ENCODE measurements around the gene HMOX1. TPM values are rescaled to one million over a fixed set of nuclear protein-coding genes. Genes with fewer than 3 reads are reported as not detected.

HMOX1 gene
- polyA plus RNA-seq, 1 donor (not counting 4 experiments of a cell fraction or from before 2014, with no cell fraction given): 1.5 TPM

GRCh38 chr22:35384975-35385588 is 4.2 kb downstream of the HMOX1 start:
- dilution Hi-C loops (cut with MboI; ENCODE audit: extremely low pct_ligation_motif_present, low sequenced_read_pairs): no loop called here
- DNase-seq (ENCODE audit: low read depth, low spot score): no peak
- H3K27ac ChIP-seq (ENCODE audit: control insufficient read depth, insufficient read depth, low read length): no peak overlapping the region

DNA sequence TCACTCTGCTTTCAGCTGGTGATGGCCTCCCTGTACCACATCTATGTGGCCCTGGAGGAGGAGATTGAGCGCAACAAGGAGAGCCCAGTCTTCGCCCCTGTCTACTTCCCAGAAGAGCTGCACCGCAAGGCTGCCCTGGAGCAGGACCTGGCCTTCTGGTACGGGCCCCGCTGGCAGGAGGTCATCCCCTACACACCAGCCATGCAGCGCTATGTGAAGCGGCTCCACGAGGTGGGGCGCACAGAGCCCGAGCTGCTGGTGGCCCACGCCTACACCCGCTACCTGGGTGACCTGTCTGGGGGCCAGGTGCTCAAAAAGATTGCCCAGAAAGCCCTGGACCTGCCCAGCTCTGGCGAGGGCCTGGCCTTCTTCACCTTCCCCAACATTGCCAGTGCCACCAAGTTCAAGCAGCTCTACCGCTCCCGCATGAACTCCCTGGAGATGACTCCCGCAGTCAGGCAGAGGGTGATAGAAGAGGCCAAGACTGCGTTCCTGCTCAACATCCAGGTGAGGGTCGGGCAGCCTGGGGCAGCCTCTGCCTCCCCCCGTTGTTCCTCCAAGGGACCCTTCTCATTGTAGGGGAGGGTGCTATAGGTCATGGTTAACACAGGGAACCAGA is 5.9 kb downstream of the HMOX1 start:
- no peaks in the 10 kb centered on the region for H3K79me2 ChIP-seq (ENCODE audit: control insufficient read depth, insufficient read depth, low read length)
- no peak overlapping the region for H3K4me2 ChIP-seq (ENCODE audit: control insufficient read depth, extremely low read depth, insufficient read depth, low read depth, low read length)
- H3K4me1 ChIP-seq (ENCODE audit: control insufficient read depth, extremely low read depth, insufficient read depth, low read length): no peaks in the 10 kb centered on the region
- dilution Hi-C loops (cut with MboI; ENCODE audit: extremely low pct_ligation_motif_present, low sequenced_read_pairs): no loop called here
- DNase-seq (ENCODE audit: low read depth, low spot score): no peak
- no peak overlapping the region for H3K27ac ChIP-seq (ENCODE audit: control insufficient read depth, insufficient read depth, low read length)
- no peak for FAIRE-seq
- H3K9me1 ChIP-seq (ENCODE audit: control insufficient read depth, extremely low read depth, insufficient read depth, low read length): no peaks in the 10 kb centered on the region
- no peak overlapping the region for H2AFZ ChIP-seq (ENCODE audit: control insufficient read depth, low read length)
- peaks cover 0 to 18% of the 10 kb centered on the region in 2 experiments for H3K36me3 ChIP-seq (ENCODE audit: control insufficient read depth in 2 of 2, extremely low read depth in 1 of 2, insufficient read depth in 2 of 2, low read length in 2 of 2)
- H4K20me1 ChIP-seq (ENCODE audit: control insufficient read depth, extremely low read depth, insufficient read depth, low read length): no peaks in the 10 kb centered on the region
- H3K4me3 ChIP-seq (ENCODE audit: control insufficient read depth in 2 of 3, extremely low read depth in 1 of 3, insufficient read depth in 2 of 3, low read depth in 1 of 3, low read length in 3 of 3): no peak overlapping the region
- H3K9me3 ChIP-seq (ENCODE audit: control insufficient read depth, low read depth, low read length): no peaks in the 10 kb centered on the region
- no peaks in the 10 kb centered on the region for H3K27me3 ChIP-seq (ENCODE audit: control insufficient read depth, extremely low read depth, insufficient read depth, low read length)
- H3K9ac ChIP-seq (ENCODE audit: control insufficient read depth, extremely low read depth, insufficient read depth, low read length): no peak overlapping the region
- TF ChIP-seq CTCF (optimal IDR thresholded peaks at IDR 0.05 in 1 of 3, IDR thresholded peaks at IDR 0.05 in 1 of 3, conservative IDR thresholded peaks at IDR 0.05 in 1 of 3; ENCODE audit: extremely low read depth in 1 of 3, insufficient read depth in 2 of 3, low read length in 3 of 3) (no peak), EZH2 (IDR thresholded peaks at IDR 0.05; ENCODE audit: low read length) (no peak)

More at GRCh38 chr22:35384975-35385588, 4.2 kb downstream of the HMOX1 start:
- no peak for FAIRE-seq
- H3K4me1 ChIP-seq (ENCODE audit: control insufficient read depth, extremely low read depth, insufficient read depth, low read length): peaks cover 9% of the 10 kb centered on the region
- no peaks in the 10 kb centered on the region for H3K27me3 ChIP-seq (ENCODE audit: control insufficient read depth, extremely low read depth, insufficient read depth, low read length)
- no peak overlapping the region for H3K9ac ChIP-seq (ENCODE audit: control insufficient read depth, extremely low read depth, insufficient read depth, low read length)
- peaks cover 0 to 13% of the 10 kb centered on the region in 2 experiments for H3K36me3 ChIP-seq (ENCODE audit: control insufficient read depth in 2 of 2, extremely low read depth in 1 of 2, insufficient read depth in 2 of 2, low read length in 2 of 2)
- no peak overlapping the region for H2AFZ ChIP-seq (ENCODE audit: control insufficient read depth, low read length)
- no peaks in the 10 kb centered on the region for H3K79me2 ChIP-seq (ENCODE audit: control insufficient read depth, insufficient read depth, low read length)
- TF ChIP-seq EZH2 (IDR thresholded peaks at IDR 0.05; ENCODE audit: low read length) (no peak), CTCF (optimal IDR thresholded peaks at IDR 0.05 in 1 of 3, IDR thresholded peaks at IDR 0.05 in 1 of 3, conservative IDR thresholded peaks at IDR 0.05 in 1 of 3; ENCODE audit: extremely low read depth in 1 of 3, insufficient read depth in 2 of 3, low read length in 3 of 3) (no peak)
- H3K9me1 ChIP-seq (ENCODE audit: control insufficient read depth, extremely low read depth, insufficient read depth, low read length): no peaks in the 10 kb centered on the region
- H3K4me3 ChIP-seq (ENCODE audit: control insufficient read depth in 2 of 3, extremely low read depth in 1 of 3, insufficient read depth in 2 of 3, low read depth in 1 of 3, low read length in 3 of 3): no peak overlapping the region
- no peak overlapping the region for H3K4me2 ChIP-seq (ENCODE audit: control insufficient read depth, extremely low read depth, insufficient read depth, low read depth, low read length)
- no peaks in the 10 kb centered on the region for H4K20me1 ChIP-seq (ENCODE audit: control insufficient read depth, extremely low read depth, insufficient read depth, low read length)
- H3K9me3 ChIP-seq (ENCODE audit: control insufficient read depth, low read depth, low read length): no peaks in the 10 kb centered on the region
